SK-N-SH (cell line): ENCODE results near the gene ALDOA. TPM values are rescaled to one million over a fixed set of nuclear protein-coding genes. Genes with fewer than 3 reads are reported as not detected.

Source experiments
- CTCF ChIA-PET: fragments of 300-600, 350-600 bp; formaldehyde crosslinking; extraction: SDS; loops from one replicate; lab custom pipeline; 2021; lab: Yijun Ruan, JAX
- POLR2A ChIA-PET: fragments of 350-600 bp; sonication (Branson Sonifier 250); formaldehyde crosslinking; extraction: SDS; loops from one replicate; lab custom pipeline; 2020; ENCODE audit warnings: antibody characterized with exemption, inconsistent platforms; lab: Yijun Ruan, JAX
- DNase-seq: peaks from one replicate; pipeline ENCODE4 v3.0.0; 2012
- H2AFZ ChIP-seq: fragments of 200-600 bp; sonication (generic); 2 replicates; pipeline ENCODE4 v1.8.1; 2016; ENCODE audit warnings: antibody characterized with exemption, mild to moderate bottlenecking, low read depth
- H3F3A ChIP-seq: fragments of 200-600 bp; sonication (generic); replicated peaks from 2 replicates; pipeline ENCODE3; 2016; ENCODE audit warnings: antibody characterized with exemption, mild to moderate bottlenecking; ENCODE audit not compliant: insufficient read depth
- H3K27ac ChIP-seq, 2 experiments: fragments of 200-500 bp in 1 of 2; fragments of 200-600 bp in 1 of 2; sonication (Bioruptor generic) in 1 of 2; sonication (generic), shearing (Covaris generic) in 1 of 2; 2 replicates each; pipeline versions ENCODE4 v1.5.1 to v1.6.1; 2014 to 2016; ENCODE audit warnings: low read depth in 2 of 2, inconsistent platforms in 1 of 2, low read length in 1 of 2, mild to moderate bottlenecking in 1 of 2, mixed read lengths in 1 of 2
- H3K27me3 ChIP-seq: fragments of 200-600 bp; sonication (generic), shearing (Covaris generic); 2 replicates; pipeline ENCODE4 v1.6.1; 2016; ENCODE audit warnings: mixed run types; ENCODE audit not compliant: insufficient read depth
- H3K36me3 ChIP-seq, 2 experiments: fragments of 200-500 bp in 1 of 2; fragments of 200-600 bp in 1 of 2; sonication (Bioruptor generic) in 1 of 2; sonication (generic) in 1 of 2; replicated peaks in 1 of 2; 2 replicates each; pipeline versions ENCODE3 to v1.5.1; 2014 to 2016; ENCODE audit warnings: low read length in 1 of 2, mild to moderate bottlenecking in 1 of 2; ENCODE audit not compliant: insufficient read depth in 2 of 2, control insufficient read depth in 1 of 2
- H3K4me1 ChIP-seq, 2 experiments: fragments of 200-500 bp in 1 of 2; fragments of 200-600 bp in 1 of 2; sonication (Bioruptor generic) in 1 of 2; sonication (generic), shearing (Covaris generic) in 1 of 2; 2 replicates each; pipeline versions ENCODE4 v1.5.1 to v1.6.1; 2014 to 2016; ENCODE audit warnings: low read depth in 1 of 2, low read length in 1 of 2, mixed run types in 1 of 2; ENCODE audit not compliant: insufficient read depth in 2 of 2, control insufficient read depth in 1 of 2
- H3K4me2 ChIP-seq: fragments of 200-600 bp; sonication (generic), shearing (Covaris generic); 2 replicates; pipeline ENCODE4 v1.6.1; 2017; ENCODE audit warnings: mixed run types
- H3K4me3 ChIP-seq, 2 experiments: fragments of 200-500 bp in 1 of 2; fragments of 200-600 bp in 1 of 2; sonication (Bioruptor generic) in 1 of 2; sonication (generic), shearing (Covaris generic) in 1 of 2; 2 replicates each; pipeline versions ENCODE4 v1.5.1 to v1.8.1; 2014 to 2016; ENCODE audit warnings: low read depth in 2 of 2, inconsistent platforms in 1 of 2, low read length in 1 of 2, mild to moderate bottlenecking in 1 of 2, mixed read lengths in 1 of 2, moderate library complexity in 1 of 2
- H3K79me2 ChIP-seq: fragments of 200-600 bp; sonication (generic); 2 replicates; pipeline ENCODE4 v1.8.1; 2017; ENCODE audit warnings: mild to moderate bottlenecking; ENCODE audit not compliant: insufficient read depth
- H3K9ac ChIP-seq: fragments of 200-600 bp; sonication (generic); 2 replicates; pipeline ENCODE4 v1.6.1; 2017; ENCODE audit warnings: mixed run types
- H3K9me2 ChIP-seq: fragments of 200-600 bp; sonication (generic); 2 replicates; pipeline ENCODE4 v1.6.1; 2017; ENCODE audit warnings: mixed run types
- H3K9me3 ChIP-seq: fragments of 200-600 bp; sonication (generic); 2 replicates; pipeline ENCODE4 v1.6.1; 2017; ENCODE audit warnings: mixed run types, mild to moderate bottlenecking, moderate library complexity
- H4K20me1 ChIP-seq: fragments of 200-600 bp; sonication (generic); 2 replicates; pipeline ENCODE4 v1.6.1; 2017; ENCODE audit warnings: mild to moderate bottlenecking, mixed run types; ENCODE audit not compliant: insufficient read depth
- CHD2 ChIP-seq: fragments of 150-350 bp; IDR thresholded peaks from 2 replicates; pipeline ENCODE4 v1.6.1; 2018; ENCODE audit warnings: low read length; ENCODE audit not compliant: partially characterized antibody
- EP300 ChIP-seq, 2 experiments: IDR thresholded peaks; 2 replicates each; pipeline versions ENCODE4 v1.4.0 to v1.6.1; 2012; ENCODE audit warnings: borderline replicate concordance in 1 of 2, low read depth in 1 of 2, low read length in 1 of 2
- FOXJ3 ChIP-seq: sonication (generic); formaldehyde crosslinking; IDR thresholded peaks from 2 replicates; pipeline ENCODE4 v1.5.1; 2020; ENCODE audit warnings: mild to moderate bottlenecking, missing genetic modification reagents
- GATA2 ChIP-seq: sonication (generic); formaldehyde crosslinking; IDR thresholded peaks from 2 replicates; pipeline ENCODE4 v1.5.0; 2020; ENCODE audit warnings: mild to moderate bottlenecking, missing genetic modification reagents
- IRF3 ChIP-seq: fragments of 150-350 bp; IDR thresholded peaks from 2 replicates; pipeline ENCODE4 v1.6.1; 2016; ENCODE audit warnings: mild to moderate bottlenecking, low read depth, low read length
- MEF2A ChIP-seq: IDR thresholded peaks from 2 replicates; pipeline ENCODE4 v1.4.0; 2012; ENCODE audit warnings: low read depth, borderline replicate concordance
- MXI1 ChIP-seq: IDR thresholded peaks from 2 replicates; pipeline ENCODE4 v1.6.1; 2012; ENCODE audit warnings: mild to moderate bottlenecking, low read depth, low read length, improper control_type of control experiment
- NRF1 ChIP-seq: IDR thresholded peaks from 2 replicates; pipeline ENCODE4 v1.6.1; 2012; ENCODE audit warnings: low read depth, mild to moderate bottlenecking, low read length
- PBX3 ChIP-seq: IDR thresholded peaks from 2 replicates; pipeline ENCODE4; 2012
- POLR2AphosphoS5 ChIP-seq: IDR thresholded peaks from 2 replicates; pipeline ENCODE4 v1.6.1; 2012; ENCODE audit warnings: low read depth, low read length
- RAD21 ChIP-seq: IDR thresholded peaks from 2 replicates; pipeline ENCODE4 v1.6.1; 2012; ENCODE audit warnings: mild to moderate bottlenecking, low read length
- RCOR1 ChIP-seq: fragments of 150-350 bp; IDR thresholded peaks from 2 replicates; pipeline ENCODE4 v1.6.1; 2017; ENCODE audit warnings: antibody characterized with exemption, low read length
- SMC3 ChIP-seq: IDR thresholded peaks from 2 replicates; pipeline ENCODE4 v1.6.1; 2012; ENCODE audit warnings: low read depth, low read length, improper control_type of control experiment
- TCF12 ChIP-seq: IDR thresholded peaks from 2 replicates; pipeline ENCODE4 v1.4.0; 2012
- TEAD4 ChIP-seq: IDR thresholded peaks from 2 replicates; pipeline ENCODE4 v1.4.0; 2012; ENCODE audit warnings: mild to moderate bottlenecking, borderline replicate concordance; ENCODE audit not compliant: insufficient read depth
- YY1 ChIP-seq: IDR thresholded peaks from 2 replicates; pipeline ENCODE4 v1.4.0; 2012; ENCODE audit warnings: low read depth, mild to moderate bottlenecking
- WGBS: methylation state at CpG from one replicate; pipeline ENCODE4 v1.1.6; 2017; ENCODE audit warnings: low lambda C conversion rate; 5-methylcytosine and 5-hydroxymethylcytosine counted together
- polyA plus RNA-seq, 3 experiments: library from polyadenylated mRNA; depleted of rRNA; stranded (reverse); fragments of >200 nt; gene quantifications; 2 replicates each; pipeline ENCODE4 v1.2.3, GENCODE V29; 2012
- TF ChIP-seq, protein P1 (sequence below): IDR thresholded peaks from 2 replicates; pipeline ENCODE4 v1.4.0; 2012; ENCODE audit warnings: low read depth

ALDOA gene
- polyA plus RNA-seq, 1 of the 3 experiments (the other 2 are of a cell fraction), result 641 TPM

DNA sequence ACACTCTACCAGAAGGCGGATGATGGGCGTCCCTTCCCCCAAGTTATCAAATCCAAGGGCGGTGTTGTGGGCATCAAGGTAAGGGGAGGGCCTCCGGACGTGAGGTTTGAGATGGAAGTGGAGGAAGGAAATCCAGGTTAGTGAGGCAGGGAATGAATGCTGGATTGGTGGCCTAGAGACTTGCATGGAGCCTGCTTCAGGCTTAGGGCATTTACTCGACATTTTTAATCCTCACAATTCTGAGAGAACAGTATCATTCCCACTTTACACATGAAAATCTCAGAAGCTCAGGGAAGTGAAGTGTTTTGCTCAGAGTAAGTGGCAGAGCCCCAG lies 2.0 kb downstream of the ALDOA start (continued):
- no peak for TF ChIP-seq MXI1
- no peak for TF ChIP-seq CHD2
- no peak for TF ChIP-seq RAD21
- no peak for TF ChIP-seq YY1
- no peak for TF ChIP-seq POLR2AphosphoS5
- no peak for TF ChIP-seq TCF12
- no peak for TF ChIP-seq RCOR1
- TF ChIP-seq MEF2A, result no peak
- TF ChIP-seq, protein P1, sequence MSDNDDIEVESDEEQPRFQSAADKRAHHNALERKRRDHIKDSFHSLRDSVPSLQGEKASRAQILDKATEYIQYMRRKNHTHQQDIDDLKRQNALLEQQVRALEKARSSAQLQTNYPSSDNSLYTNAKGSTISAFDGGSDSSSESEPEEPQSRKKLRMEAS, result no peak
- TF ChIP-seq EP300 (IDR thresholded peaks at IDR 0.05; ENCODE audit: borderline replicate concordance in 1 of 2, low read depth in 1 of 2, low read length in 1 of 2), result no peak
- no peak for TF ChIP-seq GATA2 (CRISPR knock-in tag)
- TF ChIP-seq, all 33 proteins: peak for 0

DNA sequence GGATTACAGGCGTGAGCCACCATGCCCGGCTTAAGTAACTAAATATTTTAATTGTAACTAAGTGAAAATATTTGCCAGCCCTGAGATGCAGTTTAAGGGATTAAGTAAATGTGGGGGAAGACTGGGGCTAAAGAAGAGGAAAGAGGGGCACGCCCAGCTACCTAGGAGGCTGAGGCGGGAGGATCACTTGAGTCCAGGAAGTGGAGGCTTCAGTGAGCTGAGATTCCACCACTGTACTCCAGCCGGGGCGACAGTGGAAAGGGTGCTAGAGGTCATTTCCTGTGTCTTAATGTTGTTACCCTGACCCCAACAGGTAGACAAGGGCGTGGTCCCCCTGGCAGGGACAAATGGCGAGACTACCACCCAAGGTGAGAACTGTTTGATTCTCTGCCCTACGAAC lies 2.8 kb downstream of the ALDOA start:
- Histone ChIP-seq H3F3A (peaks cover 64% of the 10 kb centered on the region), H4K20me1 (peaks cover 59% of the 10 kb centered on the region), H3K36me3 (peaks cover 45 to 65% of the 10 kb centered on the region in 2 experiments), H3K27ac (peak overlapping the region in 1 of 2 experiments; percentile 32; a peak in 3 of 4 replicates), H3K27me3 (no peaks in the 10 kb centered on the region), H2AFZ (no peak overlapping the region), H3K9ac (peak overlapping the region; percentile 34; the same call in 1 of the 2 replicates), H3K4me1 (peaks cover 33 to 38% of the 10 kb centered on the region in 2 experiments), H3K4me3 (peak overlapping the region in 1 of 2 experiments; percentile 46; a peak in 2 of 4 replicates), H3K4me2 (peak overlapping the region; percentile 100), H3K9me2 (no peaks in the 10 kb centered on the region), H3K79me2 (peaks cover 71% of the 10 kb centered on the region), H3K9me3 (no peaks in the 10 kb centered on the region)
- TF ChIP-seq MXI1 (no peak), CHD2 (no peak), PBX3 (no peak), NRF1 (no peak), TEAD4 (no peak), SMC3 (no peak), IRF3 (no peak), FOXJ3 (CRISPR knock-in tag) (no peak)
- CTCF ChIA-PET, result interaction anchor here (0.7 to 6.7 kb wide), 8 partner anchors 8 to 95 kb away, joined by 3 to 68 read pairs (median 3); partner anchors contain the start of gene TBX6
- no peak for DNase-seq
- POLR2A ChIA-PET, result no interaction called here
- 99% methylated on average over 9 of the region's 9 CpGs for WGBS
